Measurements from ENCODE around the gene SEMA4F.

DNA sequence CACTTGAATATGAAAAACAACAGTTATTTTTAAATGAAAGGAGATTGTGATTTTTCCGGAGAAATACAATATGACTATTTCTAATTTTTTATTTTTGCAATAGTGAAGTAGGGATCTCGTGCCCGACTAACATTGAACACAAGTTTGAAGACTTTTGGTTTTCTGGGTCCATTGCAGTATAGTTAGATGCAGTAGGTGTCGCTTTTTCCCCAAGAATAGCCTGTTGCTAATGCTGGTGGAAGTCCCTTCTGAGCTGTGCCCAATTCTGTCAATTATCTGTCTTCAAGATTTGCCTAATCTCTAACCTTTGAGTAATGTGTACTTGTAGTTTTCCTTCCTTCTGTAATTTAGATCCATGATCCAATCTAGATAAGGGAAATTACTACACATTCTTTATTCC lies 36.5 kb downstream of the SEMA4F start:
- TF ChIP-seq, protein P1, sequence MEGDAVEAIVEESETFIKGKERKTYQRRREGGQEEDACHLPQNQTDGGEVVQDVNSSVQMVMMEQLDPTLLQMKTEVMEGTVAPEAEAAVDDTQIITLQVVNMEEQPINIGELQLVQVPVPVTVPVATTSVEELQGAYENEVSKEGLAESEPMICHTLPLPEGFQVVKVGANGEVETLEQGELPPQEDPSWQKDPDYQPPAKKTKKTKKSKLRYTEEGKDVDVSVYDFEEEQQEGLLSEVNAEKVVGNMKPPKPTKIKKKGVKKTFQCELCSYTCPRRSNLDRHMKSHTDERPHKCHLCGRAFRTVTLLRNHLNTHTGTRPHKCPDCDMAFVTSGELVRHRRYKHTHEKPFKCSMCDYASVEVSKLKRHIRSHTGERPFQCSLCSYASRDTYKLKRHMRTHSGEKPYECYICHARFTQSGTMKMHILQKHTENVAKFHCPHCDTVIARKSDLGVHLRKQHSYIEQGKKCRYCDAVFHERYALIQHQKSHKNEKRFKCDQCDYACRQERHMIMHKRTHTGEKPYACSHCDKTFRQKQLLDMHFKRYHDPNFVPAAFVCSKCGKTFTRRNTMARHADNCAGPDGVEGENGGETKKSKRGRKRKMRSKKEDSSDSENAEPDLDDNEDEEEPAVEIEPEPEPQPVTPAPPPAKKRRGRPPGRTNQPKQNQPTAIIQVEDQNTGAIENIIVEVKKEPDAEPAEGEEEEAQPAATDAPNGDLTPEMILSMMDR (conservative IDR thresholded peaks at IDR 0.05): peak; percentile 71
- TF ChIP-seq ZFX (IDR thresholded peaks at IDR 0.05): no peak
